NCI-H2107 (cell line): ENCODE results near the gene PRRT4.

ENCODE experiments used
- DNase-seq: peaks from one replicate; lab custom pipeline; 2025; lab: John Stamatoyannopoulos, UW

Gene PRRT4

GRCh38 chr7:128374041-128374440 lies 12.6 kb upstream of the PRRT4 start:
- no peak for DNase-seq

- DNase-seq: no peak
Observed at GRCh38 chr7:128373606-128374005, 12.1 kb upstream of the PRRT4 start.

GRCh38 chr7:128370491-128370890 lies 9.0 kb upstream of the PRRT4 start:
- no peak for DNase-seq

DNA sequence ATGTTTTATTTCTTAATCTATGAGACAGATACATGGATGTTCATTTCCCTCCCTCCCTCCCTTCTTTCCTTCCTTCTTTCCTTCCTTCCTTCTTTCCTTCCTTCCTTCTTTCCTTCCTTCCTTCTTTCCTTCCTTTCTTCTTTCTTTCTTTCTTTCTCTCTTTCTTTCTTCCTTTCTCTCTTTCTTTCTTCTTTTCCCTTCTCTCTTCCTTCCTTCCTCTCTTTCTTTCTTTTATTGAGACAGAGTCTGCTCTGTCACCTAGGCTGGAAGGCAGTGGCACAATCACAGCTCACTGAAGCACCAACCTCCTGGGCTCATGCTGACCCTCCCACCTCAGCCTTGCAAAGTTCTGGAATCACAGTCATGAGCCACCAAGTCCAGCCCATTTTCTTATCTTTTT lies 5.5 kb upstream of the PRRT4 start:
- no peak for DNase-seq

- no peak for DNase-seq
Observed at GRCh38 chr7:128366300-128366699, 4.8 kb upstream of the PRRT4 start.

DNA sequence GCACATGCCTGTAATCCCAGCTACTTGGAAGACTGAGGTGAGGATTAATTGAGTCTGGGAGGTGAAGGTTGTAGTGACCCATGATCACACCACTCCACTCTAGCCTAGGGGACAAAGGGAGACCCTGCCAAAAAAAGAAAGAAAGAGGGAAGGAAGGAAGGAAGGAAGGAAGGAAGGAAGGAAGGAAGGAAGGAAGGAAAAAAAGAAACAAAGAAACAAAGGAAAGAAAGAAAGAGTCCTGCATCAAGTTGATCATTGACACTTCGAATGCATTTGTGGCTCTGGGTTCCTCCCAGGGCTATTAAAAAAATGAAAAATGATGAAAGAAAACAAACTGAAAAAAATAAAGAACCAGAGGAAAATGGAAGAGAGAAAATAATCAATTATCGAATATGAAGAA lies 3.9 kb upstream of the PRRT4 start:
- no peak for DNase-seq

DNA sequence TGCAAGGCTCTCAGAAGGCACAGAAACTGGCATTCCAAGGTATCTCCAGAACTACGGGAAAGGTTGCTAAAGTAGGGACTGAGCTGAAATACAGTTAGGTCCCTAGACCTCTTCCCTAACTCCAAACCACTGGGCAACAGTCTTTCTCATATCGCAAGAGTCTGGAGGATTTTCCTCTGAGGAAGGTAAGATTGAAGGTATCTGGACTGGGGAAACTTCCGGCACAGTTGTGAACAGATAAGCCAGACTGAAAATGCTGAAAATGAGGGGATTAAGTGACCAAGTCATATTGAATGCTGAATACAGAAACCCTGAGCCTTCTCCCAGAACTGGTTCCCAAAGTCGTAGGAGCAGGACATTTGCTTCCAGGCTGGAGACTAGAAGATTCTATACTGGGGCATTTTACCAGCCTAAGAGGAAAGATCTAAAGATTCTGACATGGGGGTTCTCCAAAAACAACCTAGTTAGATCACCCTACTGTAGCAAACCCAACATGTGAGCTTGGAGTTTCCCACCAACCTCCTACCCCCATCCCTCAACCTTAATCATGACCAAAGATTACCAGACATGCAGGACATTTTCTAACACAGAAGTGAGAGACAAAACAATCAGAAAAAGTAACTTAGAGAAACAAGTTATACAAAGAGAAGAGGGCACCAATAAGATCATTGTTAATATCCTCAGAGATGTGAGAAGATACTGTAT lies 2.8 kb upstream of the PRRT4 start:
- no peak for DNase-seq

DNA sequence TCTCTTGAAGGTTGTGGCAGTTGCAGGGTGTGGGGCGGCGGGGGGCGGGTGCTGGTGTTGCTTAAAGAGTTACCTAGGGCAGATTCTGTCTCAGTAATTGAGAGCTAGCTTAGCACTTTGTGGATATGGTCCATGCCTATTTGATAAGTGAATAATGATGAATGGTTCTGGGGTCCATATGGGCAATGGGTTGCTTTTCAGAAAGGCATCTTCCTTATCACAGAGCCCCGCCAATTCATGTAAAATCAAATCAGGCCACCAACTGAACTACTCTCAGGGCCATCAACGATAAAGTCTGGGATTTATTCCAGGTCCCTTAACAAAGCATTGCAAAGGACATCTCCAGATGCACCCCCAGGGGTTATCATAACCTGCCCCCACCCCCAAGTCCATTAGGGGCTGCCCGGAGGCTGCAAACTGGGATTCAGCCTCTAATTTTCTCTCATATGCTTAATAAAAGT lies 1.8 kb upstream of the PRRT4 start:
- no peak for DNase-seq

GRCh38 chr7:128362670-128363069 lies 1.2 kb upstream of the PRRT4 start:
- no peak for DNase-seq

- no peak for DNase-seq
Observed at GRCh38 chr7:128360359-128360678, 1.2 kb downstream of the PRRT4 start.

DNA sequence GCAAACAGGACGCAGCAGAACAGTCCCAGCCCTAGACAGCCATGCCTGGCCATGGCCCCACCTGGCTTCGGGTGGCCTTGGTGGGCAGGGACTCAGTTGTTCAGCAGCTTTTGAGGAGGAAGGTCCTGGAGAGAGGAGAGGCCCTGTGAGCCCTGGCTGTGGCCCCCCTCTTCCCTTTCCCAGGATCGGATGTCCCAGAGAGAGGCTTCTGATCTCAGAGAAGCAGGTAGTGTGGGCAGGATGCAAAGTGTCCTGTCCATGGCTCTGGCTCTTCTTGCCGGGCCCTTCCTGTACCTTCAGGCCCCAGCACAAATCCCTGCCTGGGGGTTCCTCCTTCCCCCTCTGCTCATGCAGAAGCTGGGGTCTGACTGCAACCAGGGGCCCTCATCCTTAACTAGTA lies 1.6 kb downstream of the PRRT4 start:
- no peak for DNase-seq

DNA sequence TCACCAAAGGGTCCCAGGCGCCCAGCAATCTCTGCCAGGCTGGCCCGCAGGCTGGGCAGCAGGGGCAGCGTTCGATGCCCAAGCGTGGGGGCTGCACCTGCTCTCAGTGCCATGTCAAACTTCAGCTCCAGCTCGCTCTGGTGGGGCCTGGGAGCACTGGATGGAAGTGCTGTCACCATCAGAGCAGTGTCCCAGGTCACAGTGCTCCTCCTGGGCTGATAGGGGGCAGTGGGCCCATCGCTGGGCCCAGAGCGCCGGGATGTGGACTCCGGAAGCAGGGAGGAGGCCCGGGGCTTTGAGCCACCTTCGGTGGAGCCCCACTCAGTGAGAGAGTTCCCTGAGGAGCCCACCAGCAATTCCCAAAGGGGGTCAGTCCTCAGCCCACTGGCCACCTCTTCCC lies 2.2 kb downstream of the PRRT4 start:
- DNase-seq: no peak

DNA sequence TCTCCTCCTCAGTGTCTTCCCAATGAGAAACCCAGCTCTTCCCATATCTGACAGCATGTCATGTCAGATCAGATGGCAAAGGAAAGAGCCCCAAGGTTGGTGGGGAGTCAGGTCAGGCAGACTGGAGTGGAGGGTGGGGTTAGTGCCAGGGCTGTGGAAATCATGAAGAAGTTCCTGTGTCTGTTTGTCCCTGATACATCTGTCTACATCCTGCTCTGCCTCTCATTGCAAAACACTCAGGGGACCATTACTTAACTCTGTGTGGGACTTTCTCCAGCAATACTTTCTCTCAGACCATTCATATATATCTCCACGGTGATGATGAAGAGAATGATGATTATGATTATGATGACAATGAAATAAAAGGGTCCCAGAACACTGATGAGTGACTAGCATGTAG lies 3.3 kb downstream of the PRRT4 start:
- DNase-seq: no peak

GRCh38 chr7:128357217-128357613 lies 4.3 kb downstream of the PRRT4 start:
- DNase-seq: no peak

DNA sequence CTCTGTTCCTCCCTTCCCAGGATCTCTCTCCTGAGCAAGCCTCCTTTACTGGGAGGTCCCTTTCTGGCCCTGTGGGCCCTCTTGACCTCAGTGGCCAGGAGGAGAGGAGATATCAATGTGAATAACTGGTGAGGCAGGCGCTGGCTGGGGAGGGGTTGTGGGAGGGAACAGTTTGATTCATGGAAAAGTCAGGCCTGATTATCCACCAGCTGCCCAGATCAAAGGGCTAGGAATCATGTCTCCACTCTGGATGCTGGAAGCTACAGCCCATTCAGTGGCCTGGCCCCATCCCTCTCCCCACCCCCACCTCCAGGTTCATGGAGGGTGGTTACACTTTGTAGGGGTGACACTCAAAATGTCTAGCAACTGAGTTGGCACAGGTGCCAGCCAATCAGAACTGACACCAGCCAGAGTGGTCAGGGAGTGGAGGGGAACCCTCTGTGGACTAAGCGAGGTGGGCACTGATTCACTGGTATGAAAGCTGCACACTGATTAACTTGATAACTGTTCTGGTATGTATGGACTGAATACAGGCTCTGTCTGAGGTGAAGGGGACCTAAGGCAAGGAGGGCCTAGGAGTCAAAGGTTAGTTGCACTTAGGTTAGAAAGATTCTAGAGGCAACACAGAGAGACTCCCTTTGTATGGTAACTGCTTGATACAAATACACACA lies 4.8 kb downstream of the PRRT4 start:
- no peak for DNase-seq

DNA sequence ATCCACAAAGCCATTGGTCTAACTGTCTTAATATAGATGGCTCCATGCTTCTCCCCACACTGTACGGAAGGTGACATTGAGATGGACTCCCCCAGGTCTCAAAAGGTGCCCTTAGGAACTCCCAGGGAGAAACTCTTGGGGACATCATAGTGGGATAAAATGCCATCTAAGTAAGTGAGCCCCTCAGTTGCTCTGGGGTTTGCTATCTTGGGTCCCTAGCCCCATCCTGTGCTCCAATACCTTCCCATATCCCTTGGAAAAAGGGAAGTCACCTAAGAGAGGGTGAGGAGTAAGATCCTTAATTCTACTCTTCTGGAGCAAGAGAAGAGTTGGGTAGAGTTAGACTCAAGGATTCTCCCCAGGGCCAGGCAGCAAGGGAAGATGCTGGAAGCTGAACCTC lies 7.9 kb downstream of the PRRT4 start:
- no peak for DNase-seq

DNA sequence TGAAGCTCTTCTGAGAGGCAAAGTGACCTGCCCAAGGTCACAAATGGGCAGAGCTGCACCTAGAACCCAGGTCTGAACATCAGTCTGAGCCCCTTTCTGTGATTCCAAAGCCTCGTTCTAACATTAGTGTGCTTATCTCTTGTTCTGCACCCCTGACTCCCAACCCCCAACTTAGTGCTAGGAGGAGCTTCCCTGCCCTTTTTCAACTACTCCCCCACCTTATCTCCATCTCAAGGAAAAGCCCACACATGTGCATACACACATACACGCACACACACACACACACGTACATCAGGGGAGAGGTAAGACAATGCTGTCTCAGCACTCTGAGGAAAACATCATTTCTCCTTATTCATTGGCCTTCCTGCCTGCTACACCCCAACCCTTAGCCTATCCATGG lies 8.3 kb downstream of the PRRT4 start:
- no peak for DNase-seq

DNA sequence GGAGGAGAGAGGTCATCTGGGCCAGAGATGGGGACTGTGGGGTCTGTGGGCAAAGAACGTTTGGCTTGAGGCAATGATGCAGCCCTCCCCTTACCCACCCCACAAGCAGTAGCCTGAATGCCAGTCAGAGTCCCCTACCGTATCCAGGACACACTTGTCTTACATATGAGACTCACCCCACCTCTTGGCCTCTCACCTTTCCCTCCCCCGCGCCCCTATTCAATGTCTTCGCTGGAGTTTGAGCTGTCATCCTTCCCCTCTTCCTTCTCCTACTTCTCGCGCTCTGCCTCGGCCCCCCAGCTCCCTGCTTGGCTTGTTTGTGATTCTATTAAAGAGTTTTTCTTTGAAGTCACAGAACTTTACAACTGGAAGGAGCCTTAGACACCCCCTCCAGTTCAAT lies 8.9 kb downstream of the PRRT4 start:
- DNase-seq: no peak

DNA sequence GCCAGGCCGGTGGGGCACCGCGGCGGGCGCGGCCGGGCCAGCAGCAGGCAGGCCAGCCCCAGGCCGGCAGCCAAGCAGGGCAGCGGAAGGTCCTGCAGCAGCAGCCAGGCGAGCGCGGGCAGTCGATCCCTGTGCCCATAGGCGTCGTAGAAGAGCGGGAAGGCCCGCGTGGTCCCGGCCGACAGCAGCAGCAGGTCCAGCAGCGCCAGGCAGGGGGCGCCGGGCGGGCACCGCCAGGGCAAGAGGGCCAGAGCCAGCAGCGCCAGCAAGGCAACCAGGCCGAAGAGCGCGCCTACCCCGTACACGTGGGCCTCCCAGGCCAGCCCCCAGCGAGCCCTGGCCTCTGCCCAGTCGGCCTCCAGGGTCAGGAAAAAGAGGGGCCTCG lies 9.3 kb downstream of the PRRT4 start:
- no peak for DNase-seq

GRCh38 chr7:128351296-128352152 lies 10.0 kb downstream of the PRRT4 start:
- DNase-seq: no peak

GRCh38 chr7:128350708-128351295 lies 10.7 kb downstream of the PRRT4 start:
- no peak for DNase-seq

DNA sequence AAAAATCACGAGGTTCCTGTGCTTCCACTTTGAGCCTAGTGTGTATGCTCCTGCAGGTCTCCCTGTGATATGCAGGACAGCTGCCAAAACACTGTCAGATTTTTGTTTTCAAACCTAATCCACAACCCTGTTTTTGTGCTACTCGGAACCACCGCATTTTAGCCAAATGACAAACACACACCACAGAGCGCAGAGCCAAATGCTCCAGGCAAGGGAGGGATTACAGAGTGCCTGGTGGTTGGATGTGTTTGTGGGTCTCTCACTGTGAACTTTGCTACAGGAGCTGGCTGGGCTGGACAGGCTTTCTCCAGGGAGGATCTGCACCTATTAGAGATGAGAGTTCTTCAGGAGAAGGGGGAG lies 12.0 kb downstream of the PRRT4 start:
- no peak for DNase-seq

DNA sequence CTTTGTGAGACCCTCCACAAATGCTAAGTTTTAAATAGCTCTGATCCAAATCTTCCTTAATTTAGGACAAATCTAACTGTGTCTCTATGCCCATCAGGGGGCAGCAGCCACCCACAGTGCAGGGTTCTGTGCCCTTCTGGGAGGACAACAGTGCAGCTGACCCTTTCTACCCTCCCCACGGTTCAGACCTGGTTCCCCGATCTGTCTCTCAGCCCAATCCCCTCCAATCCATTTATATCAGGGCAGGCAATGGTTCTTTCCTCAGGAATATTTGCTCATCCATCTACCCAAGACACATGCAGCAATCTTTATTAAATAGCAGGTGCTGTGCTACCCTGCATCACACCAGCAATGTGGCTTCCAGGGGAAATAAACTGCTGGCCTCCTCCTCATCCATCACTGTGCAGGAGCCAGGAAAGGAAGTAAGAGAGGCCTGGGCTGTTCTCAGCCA lies 13.8 kb downstream of the PRRT4 start:
- no peak for DNase-seq
